Measurements from ENCODE around the gene LRG1.

- TF ChIP-seq EP300 (IDR thresholded peaks at IDR 0.05; ENCODE audit: borderline replicate concordance) (no peak), CREB1 (IDR thresholded peaks at IDR 0.05; ENCODE audit: low read depth) (no peak)
Observed at GRCh38 chr19:4537953-4538600, 1.8 kb downstream of the LRG1 start.
